Body of pancreas (tissue), 4 donors: ENCODE measurements around the gene DDX18. TPM values are rescaled to one million over a fixed set of nuclear protein-coding genes. Genes with fewer than 3 reads are reported as not detected.
A peak's percentile ranks its signal among the peaks of the same experiment; 100 is the strongest.

Experiments used
- ATAC-seq: fragments of 150-250 bp; one replicate; pipeline ENCODE4 v1.9.1; 2016
- DNase-seq, 4 donors: peaks; one replicate each; pipeline ENCODE4 v3.0.0-alpha.2; 2019
- H3K27ac ChIP-seq, 4 donors: fragments of 200-600 bp; sonication (generic); 1 replicate in 3 of 4; 2 replicates in 1 of 4; pipeline versions ENCODE4 v1.5.1 to v1.6.1; 2016 to 2019; ENCODE audit warnings: mild to moderate bottlenecking in 1 of 4, mixed read lengths in 1 of 4, moderate library complexity in 1 of 4
- H3K27me3 ChIP-seq, 2 donors: fragments of 200-600 bp; sonication (generic); one replicate each; pipeline ENCODE4 v1.6.0; 2016; ENCODE audit warnings: mild to moderate bottlenecking in 1 of 2
- H3K36me3 ChIP-seq, 2 donors: fragments of 200-600 bp; sonication (generic); replicated peaks in 1 of 2; 2 replicates each; pipeline ENCODE4 v1.5.1; 2016; ENCODE audit warnings: low read depth in 2 of 2; ENCODE audit not compliant: insufficient read depth in 1 of 2
- H3K4me1 ChIP-seq: fragments of 200-600 bp; sonication (generic); one replicate; pipeline ENCODE4 v1.6.0; 2016
- H3K4me3 ChIP-seq, 2 donors: fragments of 200-600 bp; sonication (generic); 1 replicate in 1 of 2; 2 replicates in 1 of 2; pipeline ENCODE4 v1.5.1; 2016 to 2019
- H3K9me3 ChIP-seq, 3 donors: fragments of 200-600 bp; sonication (generic); 1 replicate in 2 of 3; 2 replicates in 1 of 3; pipeline ENCODE4 v1.5.1; 2016
- CTCF ChIP-seq, 7 experiments: fragments of 450-650 bp in 4 of 7; fragments of 200-600 bp in 3 of 7; sonication (generic) in 3 of 7; IDR thresholded peaks; one replicate each; pipeline ENCODE4 v1.5.1; 2016 to 2019; ENCODE audit warnings: antibody characterized with exemption in 7 of 7
- POLR2A ChIP-seq, 3 donors: fragments of 450-650 bp; IDR thresholded peaks; one replicate each; pipeline ENCODE4 v1.6.1; 2016; ENCODE audit warnings: antibody characterized with exemption in 3 of 3, mild to moderate bottlenecking in 2 of 3
- WGBS, 2 donors: methylation state at CpG; one replicate each; pipeline ENCODE4 v1.1.5; 2017; 5-methylcytosine and 5-hydroxymethylcytosine counted together
- intact Hi-C: fragments of 100-400 bp; cut with DNase I; formaldehyde crosslinking; loops from one replicate; pipeline ENCODE4 v1.15.1; 2023
- total RNA-seq, 2 donors: library from RNA; depleted of rRNA; stranded (reverse); fragments of >200 nt; gene quantifications; one replicate each; pipeline ENCODE4 v1.1.0, GENCODE V29; 2016

Gene DDX18
- total RNA-seq, 2 donors from 2014 or later, result 25.1 to 30.1 TPM

- no peaks in the 10 kb centered on the region for H3K9me3 ChIP-seq
- peaks cover 7% of the 10 kb centered on the region for H3K4me1 ChIP-seq
- ATAC-seq (peak; percentile 95), DNase-seq (peak; percentile 83 to 88 (median 84))
- H3K36me3 ChIP-seq, result peaks cover 0 to 2% of the 10 kb centered on the region in 2 donors
- H3K27me3 ChIP-seq, result no peaks in the 10 kb centered on the region
- no peak overlapping the region for H3K27ac ChIP-seq
- intact Hi-C loops, result loop anchor here (10.0 kb wide), 1 partner anchor 169 kb away; no protein-coding TSS in a partner anchor
- WGBS, 2 donors, result 6 to 9% methylated on average over 19 to 53 of the region's 53 CpGs
- TF ChIP-seq POLR2A (IDR thresholded peaks at IDR 0.05) (peak in 2 of 3 donors; percentile 24 to 45), CTCF (IDR thresholded peaks at IDR 0.05) (peak; percentile 63 to 84 (median 77))
- H3K4me3 ChIP-seq, result peak overlapping the region; percentile 13 to 18
These were observed 21.7 kb downstream of the DDX18 start for GRCh38 chr2:117835990-117836760.

- no peak overlapping the region for H3K27ac ChIP-seq
- intact Hi-C loops, result no loop called here
- WGBS, 2 donors, result 79 to 89% methylated on average over 2 of the region's 2 CpGs
- no peaks in the 10 kb centered on the region for H3K36me3 ChIP-seq
- no peaks in the 10 kb centered on the region for H3K9me3 ChIP-seq
- TF ChIP-seq POLR2A (IDR thresholded peaks at IDR 0.05) (no peak), CTCF (IDR thresholded peaks at IDR 0.05) (no peak)
- no peak for ATAC-seq
- no peak for DNase-seq
- no peaks in the 10 kb centered on the region for H3K4me1 ChIP-seq
- H3K4me3 ChIP-seq, result no peak overlapping the region
- H3K27me3 ChIP-seq, result no peaks in the 10 kb centered on the region
These were observed 30.8 kb downstream of the DDX18 start for GRCh38 chr2:117845304-117845703.

GRCh38 chr2:117850015-117850414 lies 35.5 kb downstream of the DDX18 start:
- no peaks in the 10 kb centered on the region for H3K27me3 ChIP-seq
- no peak for DNase-seq
- no peaks in the 10 kb centered on the region for H3K36me3 ChIP-seq
- ATAC-seq, result no peak
- TF ChIP-seq POLR2A (IDR thresholded peaks at IDR 0.05), result no peak
- no peak for TF ChIP-seq CTCF (IDR thresholded peaks at IDR 0.05)
- WGBS, 2 donors, result 6% methylated on average over 7 of the region's 7 CpGs
- intact Hi-C loops, result no loop called here
- H3K4me1 ChIP-seq, result no peaks in the 10 kb centered on the region
- H3K9me3 ChIP-seq, result no peaks in the 10 kb centered on the region
- no peak overlapping the region for H3K27ac ChIP-seq
- no peak overlapping the region for H3K4me3 ChIP-seq

- no peak overlapping the region for H3K4me3 ChIP-seq
- H3K36me3 ChIP-seq, result no peaks in the 10 kb centered on the region
- WGBS, 2 donors, result 2 to 10% methylated on average over 4 of the region's 4 CpGs
- H3K27ac ChIP-seq, result no peak overlapping the region
- no peak for ATAC-seq
- H3K27me3 ChIP-seq, result no peaks in the 10 kb centered on the region
- intact Hi-C loops, result no loop called here
- no peaks in the 10 kb centered on the region for H3K4me1 ChIP-seq
- no peaks in the 10 kb centered on the region for H3K9me3 ChIP-seq
- TF ChIP-seq CTCF (IDR thresholded peaks at IDR 0.05) (no peak), POLR2A (IDR thresholded peaks at IDR 0.05) (no peak)
- no peak for DNase-seq
These were observed 36.0 kb downstream of the DDX18 start for GRCh38 chr2:117850461-117850860.

- 25 to 40% methylated on average over 3 of the region's 3 CpGs for WGBS, 2 donors
- intact Hi-C loops, result no loop called here
- no peak for DNase-seq
- ATAC-seq, result no peak
- Histone ChIP-seq H3K27ac (no peak overlapping the region), H3K27me3 (no peaks in the 10 kb centered on the region), H3K9me3 (no peaks in the 10 kb centered on the region), H3K4me1 (no peaks in the 10 kb centered on the region), H3K4me3 (no peak overlapping the region), H3K36me3 (no peaks in the 10 kb centered on the region)
- TF ChIP-seq CTCF (IDR thresholded peaks at IDR 0.05) (no peak), POLR2A (IDR thresholded peaks at IDR 0.05) (no peak)
These were observed 37.5 kb downstream of the DDX18 start for GRCh38 chr2:117851969-117852368.
